HepG2 (cell line): ENCODE results near the gene CFD. TPM values are rescaled to one million over a fixed set of nuclear protein-coding genes. Genes with fewer than 3 reads are reported as not detected.

Source experiments
- ATAC-seq: fragments of 200-7000 bp; cut with Tn5 transposase; 3 replicates; pipeline ENCODE4 v1.9.1; 2020; ENCODE audit warnings: mild to moderate bottlenecking, moderate library complexity
- BruUV-seq: library from RNA; stranded (reverse); fragments of 400-500 nt; replicated peaks from 2 replicates; lab custom pipeline; 2021; lab: Mats Ljungman, UMichigan
- CTCF ChIA-PET: fragments of 300-600 bp; formaldehyde crosslinking; extraction: SDS; loops from one replicate; lab custom pipeline; 2021; ENCODE audit warnings: low total read pairs, inconsistent platforms, low intra/inter-chr PET ratio; lab: Yijun Ruan, JAX
- POLR2A ChIA-PET: fragments of 350-600 bp; sonication (Branson Sonifier 250); formaldehyde crosslinking; loops from one replicate; lab custom pipeline; 2020; ENCODE audit warnings: antibody characterized with exemption, inconsistent platforms; lab: Yijun Ruan, JAX
- DNase-seq: peaks from one replicate; pipeline ENCODE4 v3.0.0-alpha.2; 2015; ENCODE audit warnings: low spot score
- FAIRE-seq: peaks from 3 replicates; lab custom pipeline; 2011; peaks lifted over from hg19 to GRCh38; lab: Jason Lieb, UNC
- H2AFZ ChIP-seq: one replicate; pipeline ENCODE4 v1.6.1; 2011; ENCODE audit warnings: low read length, inconsistent platforms
- H3K27ac ChIP-seq: fragments of 300-600 bp; 3 replicates; pipeline ENCODE4 v1.8.0; 2011; ENCODE audit warnings: mixed run types, mild to moderate bottlenecking, mixed read lengths, low read length, inconsistent platforms; ENCODE audit not compliant: insufficient read depth; ENCODE audit errors: extremely low read length
- H3K27me3 ChIP-seq, 2 experiments: fragments of 200-600 bp in 1 of 2; 2 replicates in 1 of 2; 3 replicates in 1 of 2; pipeline versions ENCODE4 v1.6.0 to v1.8.0; 2011; ENCODE audit warnings: low read length in 2 of 2, mild to moderate bottlenecking in 2 of 2, moderate library complexity in 2 of 2, inconsistent platforms in 1 of 2; ENCODE audit not compliant: insufficient read depth in 2 of 2, control insufficient read depth in 1 of 2
- H3K36me3 ChIP-seq, 2 experiments: fragments of 200-600 bp in 1 of 2; replicated peaks in 1 of 2; 2 replicates in 1 of 2; 3 replicates in 1 of 2; pipeline versions ENCODE4 v1.5.1 to v1.8.0; 2011; ENCODE audit warnings: low read length in 2 of 2, inconsistent platforms in 1 of 2; ENCODE audit not compliant: insufficient read depth in 2 of 2, control insufficient read depth in 1 of 2
- H3K4me1 ChIP-seq: 2 replicates; pipeline ENCODE4 v1.5.1; 2012; ENCODE audit warnings: low read length, inconsistent platforms; ENCODE audit not compliant: insufficient read depth
- H3K4me2 ChIP-seq: 2 replicates; pipeline ENCODE4 v1.6.0; 2011; ENCODE audit warnings: low read depth, low read length, inconsistent platforms
- H3K4me3 ChIP-seq, 3 experiments: fragments of 200-600 bp in 1 of 3; sonication (generic), shearing (Covaris generic) in 1 of 3; replicated peaks in 1 of 3; 2 replicates each; pipeline ENCODE4 v1.5.1; 2011 to 2016; ENCODE audit warnings: low read length in 3 of 3, inconsistent platforms in 2 of 3, low read depth in 2 of 3, mild to moderate bottlenecking in 2 of 3, control low read depth in 1 of 3, mixed read lengths in 1 of 3; ENCODE audit not compliant: insufficient read depth in 1 of 3
- H3K79me2 ChIP-seq: one replicate; pipeline ENCODE4 v1.6.1; 2011; ENCODE audit warnings: low read length, inconsistent platforms; ENCODE audit not compliant: insufficient read depth
- H3K9ac ChIP-seq: 2 replicates; pipeline ENCODE4 v1.6.0; 2011; ENCODE audit warnings: mild to moderate bottlenecking, low read depth, low read length, inconsistent platforms; ENCODE audit not compliant: insufficient read depth
- H3K9me3 ChIP-seq: 2 replicates; pipeline ENCODE4 v1.5.1; 2012; ENCODE audit warnings: mild to moderate bottlenecking, low read length
- H4K20me1 ChIP-seq: 2 replicates; pipeline ENCODE4 v1.6.0; 2011; ENCODE audit warnings: inconsistent platforms, mild to moderate bottlenecking, low read length, moderate library complexity; ENCODE audit not compliant: insufficient read depth
- CEBPB ChIP-seq: IDR thresholded peaks from 2 replicates; pipeline ENCODE4 v1.6.1; 2011; ENCODE audit warnings: low read depth, low read length, improper control_type of control experiment, borderline replicate concordance
- CHD2 ChIP-seq: IDR thresholded peaks from 2 replicates; pipeline ENCODE4 v1.6.1; 2011; ENCODE audit warnings: low read depth, low read length, improper control_type of control experiment
- E2F5 ChIP-seq: sonication (generic); formaldehyde crosslinking; conservative IDR thresholded peaks from 2 replicates; pipeline ENCODE4 v1.4.0; 2020; ENCODE audit warnings: missing genetic modification reagents
- EZH2 ChIP-seq: conservative IDR thresholded peaks from 2 replicates; pipeline ENCODE4 v1.6.1; 2012; ENCODE audit warnings: mild to moderate bottlenecking, low read depth, low read length, moderate library complexity
- MBD4 ChIP-seq: IDR thresholded peaks from 2 replicates; pipeline ENCODE4 v1.6.1; 2012; ENCODE audit warnings: low read length, inconsistent platforms, borderline replicate concordance
- MIXL1 ChIP-seq: IDR thresholded peaks from 2 replicates; pipeline ENCODE4 v1.6.1; 2016
- NR3C1 ChIP-seq: sonication (generic); formaldehyde crosslinking; IDR thresholded peaks from 2 replicates; pipeline ENCODE4 v1.4.0; 2020; ENCODE audit warnings: missing genetic modification reagents
- SALL1 ChIP-seq: sonication (generic); formaldehyde crosslinking; IDR thresholded peaks from 2 replicates; pipeline ENCODE4 v1.8.0; 2022; ENCODE audit warnings: mild to moderate bottlenecking, missing genetic modification reagents
- ZNF670 ChIP-seq: sonication (generic); formaldehyde crosslinking; IDR thresholded peaks from 2 replicates; pipeline ENCODE4 v1.8.0; 2022; ENCODE audit warnings: mild to moderate bottlenecking, missing genetic modification reagents, borderline replicate concordance
- ZNF687 ChIP-seq: sonication (generic); formaldehyde crosslinking; IDR thresholded peaks from 2 replicates; pipeline ENCODE4 v1.5.1; 2020; ENCODE audit warnings: mild to moderate bottlenecking, missing genetic modification reagents, moderate library complexity
- whole genome bisulfite sequencing: methylation state at CpG from one replicate; pipeline ENCODE4 v1.1.6; 2017; ENCODE audit warnings: low lambda C conversion rate; 5-methylcytosine and 5-hydroxymethylcytosine counted together
- in situ Hi-C: cut with HindIII; loops from 2 replicates; pipeline ENCODE4 v1.10.0; 2017; ENCODE audit warnings: low pct_unique_long_range_greater_than_20kb; ENCODE audit not compliant: extremely low pct_ligation_motif_present
- intact Hi-C: fragments of 100-400 bp; cut with micrococcal nuclease; formaldehyde crosslinking; loops from one replicate; pipeline ENCODE4 v1.10.0; 2022; ENCODE audit not compliant: unreplicated experiment
- polyA plus RNA-seq, 8 experiments: library from polyadenylated mRNA; depleted of rRNA in 3 of 8; stranded (reverse) in 7 of 8; unstranded in 1 of 8; fragments of >200 nt; fragmentation: Illumina TruSeq in 4 of 8; extraction: Trizol in 4 of 8; gene quantifications; 2 replicates each; pipeline versions ENCODE4 v1.2.1 to v1.2.3, GENCODE V29; 2011 to 2016; ENCODE audit warnings: low read depth in 4 of 8, missing spikeins in 1 of 8, mixed read lengths in 1 of 8; ENCODE audit not compliant: insufficient read depth in 1 of 8
- total RNA-seq, 5 experiments: library from RNA; depleted of rRNA; stranded (reverse); fragments of >200 nt; fragmentation: Illumina TruSeq; extraction: Trizol; gene quantifications; 2 replicates each; pipeline ENCODE4 v1.2.3, GENCODE V29; 2016; ENCODE audit warnings: low read depth in 1 of 5

CFD gene
- total and polyA plus RNA-seq, 2 of the 13 experiments (the other 11 are each of a cell fraction or from before 2014, with no cell fraction given): 2.3 to 4.6 TPM

- TF ChIP-seq E2F5 (CRISPR knock-in tag) (no peak), CHD2 (no peak), ZNF670 (CRISPR knock-in tag) (no peak)
- TF ChIP-seq, all 625 proteins: peak for 0
Observed at GRCh38 chr19:821825-822503, 37.5 kb upstream of the CFD start, which contains the start of gene PLPPR3 (continued).

- intact Hi-C loops (no loop called here), in situ Hi-C loops (no loop called here)
- H3K9me3 ChIP-seq: no peaks in the 10 kb centered on the region
- WGBS: 13% methylated on average over 4 of the region's 12 CpGs
- no peaks in the 10 kb centered on the region for H4K20me1 ChIP-seq
- H3K79me2 ChIP-seq: no peaks in the 10 kb centered on the region
- H3K9ac ChIP-seq: no peak overlapping the region
- no peak overlapping the region for H3K27ac ChIP-seq
- no peak overlapping the region for H2AFZ ChIP-seq
- peak overlapping the region; percentile 95 for H3K4me2 ChIP-seq
- no TSS peak for BruUV-seq
- no peaks in the 10 kb centered on the region for H3K36me3 ChIP-seq
- no peak for FAIRE-seq
- H3K27me3 ChIP-seq: peaks cover 4 to 30% of the 10 kb centered on the region in 2 experiments
- POLR2A ChIA-PET: interaction anchor here (0.9 kb wide), 1 partner anchor 40 kb away, joined by 3 read pairs; no protein-coding TSS in a partner anchor
- H3K4me3 ChIP-seq: peak overlapping the region in 2 of 3 experiments; percentile 52 to 73; a peak in 4 of 6 replicates
- TF ChIP-seq MBD4 (no peak), SALL1 (CRISPR knock-in tag) (0 out of 2 replicates have a peak, but pooled peaks have one; percentile 13), NR3C1 (CRISPR knock-in tag) (no peak), MIXL1 (no peak), EZH2 (0 out of 2 replicates have a peak, but pooled peaks have one; percentile 14), CEBPB (peak; percentile 24; the same call in 1 of the 2 replicates), ZNF687 (peak; percentile 37; the same call in 1 of the 2 replicates)
- CTCF ChIA-PET: no interaction called here
- no peak for DNase-seq
- H3K4me1 ChIP-seq: peaks cover 8% of the 10 kb centered on the region
- peak; percentile 62 for ATAC-seq
Observed at GRCh38 chr19:823565-824121, 35.8 kb upstream of the CFD start.
